GM18498 (cell line): ENCODE measurements around the gene VSTM1.
"Not testable (repeated sequence)": the region's sequence is repeated elsewhere in the genome, so short reads cannot be mapped to it uniquely, and the experiment has no call there.

Experiments
- ATAC-seq: cut with Tn5 transposase; IDR thresholded peaks from one replicate; pipeline ENCODE4 v1.9.1; 2021; ENCODE audit warnings: mild to moderate bottlenecking, moderate library complexity; ENCODE audit not compliant: unreplicated experiment

The VSTM1 gene

GRCh38 chr19:54074851-54075250 is 11.2 kb upstream of the VSTM1 start:
- ATAC-seq = no peak

- ATAC-seq = no peak
These were observed 10.1 kb upstream of the VSTM1 start for GRCh38 chr19:54073829-54074228.

- ATAC-seq = no peak
These were observed 5.8 kb upstream of the VSTM1 start for GRCh38 chr19:54069470-54069869.

DNA sequence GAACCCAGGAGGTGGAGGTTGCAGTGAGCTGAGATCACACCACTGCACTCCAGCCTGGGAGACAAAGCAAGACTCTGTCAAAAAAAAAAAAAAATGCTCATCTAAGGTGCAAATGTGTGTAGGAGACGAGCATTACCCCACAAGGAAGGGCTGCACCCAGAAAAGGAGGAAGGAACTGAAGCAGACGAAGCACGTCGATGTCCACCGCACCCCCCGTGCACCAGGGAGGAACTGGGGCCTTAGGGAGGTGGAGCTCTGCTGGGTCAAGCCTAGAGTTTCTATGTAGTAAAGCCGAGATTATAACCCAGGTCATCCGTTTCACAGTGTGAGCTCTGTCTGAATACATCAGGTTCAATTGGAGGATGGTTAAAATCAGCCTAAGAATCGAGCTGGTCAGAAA is 1.1 kb downstream of the VSTM1 start:
- no peak for ATAC-seq

GRCh38 chr19:54047616-54048015 is 16.1 kb downstream of the VSTM1 start:
- ATAC-seq = no peak

GRCh38 chr19:54045771-54046170 is 17.9 kb downstream of the VSTM1 start:
- ATAC-seq = no peak

DNA sequence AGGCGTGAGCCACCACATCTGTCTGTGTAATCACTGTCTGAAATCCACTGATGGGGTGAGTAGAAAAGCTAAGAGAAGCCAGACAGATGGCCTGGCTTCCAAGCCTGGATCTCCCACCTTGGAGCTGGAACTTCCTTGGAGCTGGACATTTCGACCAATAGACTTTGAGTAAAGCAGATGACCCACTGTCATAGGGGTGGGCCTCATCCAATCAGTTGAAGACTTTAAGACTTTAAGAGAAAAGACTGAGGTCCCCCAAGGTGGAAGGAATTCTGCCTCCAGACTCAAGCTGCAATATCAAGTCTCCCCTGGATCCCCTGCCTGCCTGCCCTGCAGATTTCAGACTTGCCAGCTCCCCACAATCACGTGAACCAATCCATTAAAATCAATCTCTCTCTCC is 20.7 kb downstream of the VSTM1 start:
- ATAC-seq = no peak

- no peak for ATAC-seq
These were observed 21.6 kb downstream of the VSTM1 start for GRCh38 chr19:54041969-54042606.

GRCh38 chr19:54040003-54040402 is 23.7 kb downstream of the VSTM1 start:
- no peak for ATAC-seq

GRCh38 chr19:54036542-54036941 is 27.2 kb downstream of the VSTM1 start:
- not testable (repeated sequence) for ATAC-seq

- ATAC-seq = no peak
These were observed 28.2 kb downstream of the VSTM1 start for GRCh38 chr19:54035215-54036178.

DNA sequence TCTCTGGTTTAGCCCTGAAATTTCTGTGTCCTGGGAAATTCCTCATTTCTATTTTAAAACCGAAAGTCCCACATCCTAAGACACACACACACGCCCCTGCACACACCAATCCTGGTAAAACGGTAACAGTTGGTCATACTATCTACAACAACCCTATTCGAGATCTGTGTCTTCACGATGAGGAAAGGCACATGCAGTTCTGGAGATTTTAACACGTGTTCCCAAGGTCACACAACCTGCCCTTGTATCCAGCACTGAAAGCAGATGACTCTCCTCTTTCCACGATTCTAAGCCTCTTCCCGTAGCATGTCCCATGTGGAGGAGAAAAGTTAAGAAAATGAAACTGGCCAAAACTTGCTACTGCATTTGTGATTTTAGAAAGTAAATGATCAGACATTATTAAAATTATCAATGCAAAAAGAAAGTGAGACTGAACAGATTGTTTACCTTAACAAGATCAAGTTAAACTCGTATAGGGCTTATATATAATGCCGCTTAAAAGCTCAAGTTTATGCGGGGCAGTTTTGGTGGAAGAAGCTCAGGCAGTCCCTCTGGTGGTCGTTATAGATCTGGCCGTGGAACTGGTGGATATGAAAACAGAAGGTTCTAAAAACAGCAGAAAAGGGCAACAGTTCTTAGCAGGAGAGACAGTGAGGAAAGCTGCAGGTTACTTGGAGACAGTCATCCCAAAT is 32.7 kb downstream of the VSTM1 start:
- ATAC-seq = no peak

DNA sequence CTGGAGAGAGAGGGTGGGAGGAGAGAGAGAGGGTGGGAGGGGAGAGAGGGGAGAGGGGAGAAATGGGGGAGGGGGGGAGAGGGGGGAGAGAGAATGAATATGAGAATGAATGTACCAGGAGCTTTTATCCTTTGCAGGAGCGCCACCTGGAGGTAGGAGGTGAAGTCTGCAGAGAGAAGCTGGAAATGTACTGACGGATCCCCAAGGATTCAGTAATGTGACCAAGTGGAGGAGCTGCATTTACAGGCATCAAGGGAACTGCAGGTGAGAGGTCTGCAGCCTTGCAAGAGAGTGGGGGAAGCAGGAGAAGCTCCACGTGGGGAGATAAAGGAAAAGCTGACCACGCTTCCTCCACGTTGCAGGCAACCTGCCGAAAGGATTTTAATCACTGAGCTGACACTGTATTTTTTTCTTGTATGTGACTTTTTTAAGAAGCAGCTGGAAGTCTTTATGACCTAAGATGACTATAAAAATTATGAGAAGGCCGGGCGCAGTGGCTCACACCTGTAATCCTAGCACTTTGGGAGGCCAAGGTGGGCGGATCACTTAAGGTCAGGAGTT is 33.7 kb downstream of the VSTM1 start:
- ATAC-seq = no peak

DNA sequence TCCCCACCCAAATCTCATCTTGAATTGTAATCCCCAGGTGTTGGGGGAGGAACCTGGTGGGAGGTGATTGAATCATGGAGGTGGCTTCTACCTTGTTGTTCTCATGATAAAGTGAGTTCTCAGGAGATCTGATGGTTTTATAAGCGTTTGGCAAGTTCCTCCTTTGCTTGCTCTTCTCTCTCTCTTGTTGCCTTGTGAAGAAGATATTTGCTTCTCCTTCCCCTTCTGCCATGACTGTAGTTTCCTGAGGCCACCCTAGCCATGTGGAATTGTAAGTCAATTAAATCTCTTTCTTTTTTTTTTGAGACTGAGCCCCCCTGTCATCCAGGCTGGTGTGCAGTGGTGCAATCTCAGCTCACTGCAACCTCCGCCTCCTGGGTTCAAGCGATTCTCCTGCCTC is 34.4 kb downstream of the VSTM1 start:
- ATAC-seq = no peak

DNA sequence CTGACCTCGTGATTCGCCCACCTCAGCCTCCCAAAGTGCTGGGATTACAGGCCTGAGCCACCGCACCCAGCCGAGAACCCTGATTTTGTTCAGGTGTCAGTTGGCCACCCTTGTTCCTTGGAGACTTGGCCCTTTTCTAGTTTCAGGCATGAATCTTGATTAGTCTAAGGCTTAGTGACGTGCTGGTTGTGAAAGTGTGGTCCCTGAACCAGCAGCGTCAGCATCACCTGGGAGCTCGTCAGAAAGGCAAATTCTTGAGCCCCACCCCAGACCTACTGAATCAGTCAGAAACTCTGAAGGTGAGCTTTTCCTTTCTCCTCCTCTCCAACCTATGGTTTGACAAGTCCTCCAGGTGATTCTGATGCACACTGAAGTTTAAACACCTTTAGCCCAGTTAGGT is 37.0 kb downstream of the VSTM1 start:
- no peak for ATAC-seq

DNA sequence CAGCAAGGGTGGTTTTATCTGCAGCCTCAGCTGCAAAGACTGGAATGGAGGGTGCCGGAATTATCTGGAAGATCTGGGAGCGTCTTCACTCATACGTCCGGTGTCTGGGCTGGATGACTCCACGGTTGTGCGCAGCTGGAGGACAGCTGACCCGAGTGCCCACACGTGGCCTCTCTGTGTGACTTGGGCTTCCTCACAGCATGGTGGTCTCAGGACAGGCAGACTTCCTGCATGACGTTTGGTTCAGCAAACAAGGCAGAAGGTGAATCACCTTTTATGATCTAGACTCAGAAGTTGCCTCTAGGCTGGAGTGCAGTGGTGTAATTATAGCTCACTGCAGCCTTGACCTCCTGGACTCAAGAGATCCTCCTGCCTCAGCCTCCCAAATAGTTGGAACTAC is 39.0 kb downstream of the VSTM1 start:
- ATAC-seq = no peak

- ATAC-seq = no peak
These were observed 40.5 kb downstream of the VSTM1 start for GRCh38 chr19:54023191-54023590.

- no peak for ATAC-seq
These were observed 41.8 kb downstream of the VSTM1 start for GRCh38 chr19:54021932-54022331.

DNA sequence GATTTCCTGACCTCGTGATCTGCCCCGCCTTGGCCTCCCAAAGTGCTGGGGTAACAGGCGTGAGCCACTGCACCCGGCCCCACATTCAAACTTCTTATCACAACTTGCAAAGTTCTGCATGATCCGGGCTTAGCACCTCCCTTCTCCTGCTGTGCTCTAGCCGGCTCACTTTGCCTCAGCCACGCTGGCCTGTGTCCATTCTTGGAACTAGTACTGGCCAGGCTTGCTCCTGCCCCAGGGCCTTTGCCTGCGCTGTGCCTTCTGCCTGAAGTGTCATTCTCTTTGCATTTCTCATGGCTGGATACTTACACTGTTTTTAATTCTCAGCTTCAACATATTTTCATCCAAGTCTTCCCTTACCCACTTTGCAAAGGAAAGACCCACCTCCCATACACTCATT is 42.3 kb downstream of the VSTM1 start:
- no peak for ATAC-seq

DNA sequence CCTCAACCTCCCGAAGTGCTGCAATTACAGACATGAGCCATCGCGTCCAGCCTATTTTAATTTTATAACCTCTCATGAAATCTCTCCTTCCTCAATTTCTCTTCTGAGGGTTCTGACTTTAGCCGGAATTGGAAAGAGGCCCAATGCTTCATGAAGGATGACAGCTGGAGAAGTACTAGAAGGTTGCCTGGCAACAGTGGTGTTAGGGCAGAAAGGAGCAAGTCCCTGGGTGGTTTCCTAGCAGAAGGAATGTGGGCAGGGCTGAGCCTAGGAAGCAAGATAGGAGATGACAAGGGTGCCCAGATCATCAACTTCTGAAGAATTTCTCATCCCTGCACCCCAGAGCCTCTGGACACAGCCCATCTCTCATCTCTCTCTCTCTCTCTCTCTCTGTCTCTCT is 46.4 kb downstream of the VSTM1 start:
- no peak for ATAC-seq

GRCh38 chr19:54014920-54015560 is 48.7 kb downstream of the VSTM1 start:
- no peak for ATAC-seq
